GM23338 (cell line): Measurements from ENCODE around the gene LRIG1.
"Not testable (repeated sequence)": the region's sequence is repeated elsewhere in the genome, so short reads cannot be mapped to it uniquely, and the experiment has no call there.

Experiments
- CTCF ChIP-seq, 2 experiments: fragments of 200-600 bp in 1 of 2; sonication (generic) in 1 of 2; conservative IDR thresholded peaks; 2 replicates each; pipeline versions ENCODE4 v1.5.1 to v1.6.1; 2016 to 2017; ENCODE audit warnings: antibody characterized with exemption in 2 of 2, low read depth in 2 of 2, mild to moderate bottlenecking in 2 of 2, moderate library complexity in 1 of 2
- EZH2 ChIP-seq: fragments of 200-600 bp; sonication (generic); IDR thresholded peaks from one replicate; pipeline ENCODE4 v1.8.0; 2017; ENCODE audit warnings: antibody characterized with exemption, mild to moderate bottlenecking, low read depth; ENCODE audit not compliant: unreplicated experiment
- JUNB ChIP-seq: IDR thresholded peaks from one replicate; pipeline ENCODE4 v1.6.1; 2016; ENCODE audit warnings: antibody characterized with exemption; ENCODE audit not compliant: unreplicated experiment
- POLR2AphosphoS5 ChIP-seq: IDR thresholded peaks from 2 replicates; pipeline ENCODE4 v1.6.1; 2016; ENCODE audit warnings: antibody characterized with exemption, low read depth

- TF ChIP-seq POLR2AphosphoS5; CTCF (conservative IDR thresholded peaks at IDR 0.05; ENCODE audit: low read depth in 2 of 2); JUNB; EZH2: not testable (repeated sequence)
Measured at GRCh38 chr3:66421893-66422292, 78.9 kb downstream of the LRIG1 start.
